NOMO-1 treated with dmso at 0.1 percent for 144 hours (cell line): ENCODE measurements around the gene NPHP4.

ENCODE experiments used
- DNase-seq: peaks from one replicate; lab custom pipeline; 2025; ENCODE audit not compliant: unreplicated experiment; lab: John Stamatoyannopoulos, UW

Gene NPHP4

GRCh38 chr1:5951846-5952410 lies 40.3 kb downstream of the NPHP4 start:
- no peak for DNase-seq

DNA sequence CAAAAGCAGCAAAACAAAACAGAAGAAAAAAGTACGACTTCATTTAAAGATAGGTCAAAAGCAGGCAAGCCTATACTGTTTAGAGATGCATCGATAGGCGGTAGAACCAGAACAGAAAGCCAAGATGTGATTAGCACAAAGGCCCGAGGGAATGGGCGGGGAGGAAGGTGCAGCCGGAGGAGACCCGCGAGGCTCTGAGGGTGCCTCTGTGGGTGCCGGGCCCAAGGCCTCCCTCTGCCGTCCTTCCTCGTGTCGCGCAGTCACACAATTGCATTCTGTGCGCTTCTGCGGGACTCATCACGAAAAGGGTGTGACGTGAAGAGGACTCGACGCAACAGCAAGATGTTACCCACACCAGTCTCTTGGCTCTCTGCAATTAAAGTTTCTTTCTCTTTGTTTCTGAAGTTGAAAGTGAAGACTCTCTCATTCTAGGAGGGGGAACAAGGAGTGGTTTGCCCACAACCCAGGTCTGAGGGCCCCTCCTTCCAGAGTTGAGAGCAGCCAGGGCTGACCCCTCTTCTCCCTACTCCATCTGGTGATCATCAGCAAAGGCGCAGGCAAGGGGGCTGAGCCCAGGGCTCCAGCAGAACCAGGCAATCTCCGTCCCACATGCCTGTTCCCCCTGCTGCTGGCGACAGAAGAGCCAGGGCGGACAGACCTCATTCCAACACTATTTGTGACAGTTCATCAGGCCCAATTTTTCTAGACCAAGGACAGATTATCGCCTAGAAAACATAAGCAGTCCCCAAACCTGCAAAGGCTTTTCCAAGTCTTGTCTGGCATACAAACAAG lies 41.0 kb downstream of the NPHP4 start:
- DNase-seq = no peak

GRCh38 chr1:5950201-5950895 lies 41.9 kb downstream of the NPHP4 start:
- no peak for DNase-seq

DNA sequence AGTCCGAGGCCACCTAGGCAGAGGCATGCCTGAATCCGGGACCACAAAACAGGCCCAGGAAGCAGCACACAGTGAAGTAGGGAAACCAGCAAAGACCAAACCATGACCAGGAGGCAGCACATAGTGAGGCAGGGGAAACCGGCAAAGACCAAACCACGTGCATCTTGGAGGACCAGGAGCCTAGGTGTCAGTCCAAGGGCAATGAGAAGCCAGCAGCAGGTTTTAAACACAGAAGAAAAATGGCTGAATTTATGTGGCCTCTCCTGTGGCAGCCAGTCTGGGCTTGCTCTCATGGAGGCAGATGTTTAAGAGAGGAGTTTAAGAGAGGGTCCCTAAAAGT lies 42.5 kb downstream of the NPHP4 start:
- no peak for DNase-seq

DNA sequence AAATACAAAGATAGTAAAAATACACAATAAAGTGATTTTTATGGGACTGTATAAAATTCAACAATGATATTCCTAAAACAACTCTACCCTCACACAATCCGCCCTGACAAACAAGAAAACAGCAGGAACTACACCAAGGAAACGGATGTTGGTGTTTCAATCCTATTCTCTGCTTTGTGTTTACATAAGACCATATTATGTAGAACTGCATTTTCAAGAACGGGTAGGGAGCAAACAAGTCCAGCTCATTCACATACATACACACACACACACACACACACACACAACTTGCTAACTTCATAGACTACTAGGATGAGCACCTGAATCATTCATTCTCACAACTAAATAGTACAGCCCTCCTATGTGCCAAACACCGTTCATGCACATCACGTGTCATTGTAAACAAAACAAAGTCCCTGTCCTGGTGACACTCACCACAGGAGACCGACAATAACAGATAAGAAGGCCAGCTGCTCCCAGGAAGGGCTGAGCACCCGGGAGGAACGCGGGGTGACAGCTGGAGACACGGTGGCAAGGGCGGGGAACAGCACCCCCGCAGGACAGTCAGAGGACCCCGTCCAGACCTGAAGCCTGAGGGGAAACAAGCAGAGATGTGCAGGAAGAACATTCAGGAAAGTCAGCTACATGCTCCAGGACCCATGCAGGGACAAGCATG lies 43.0 kb downstream of the NPHP4 start:
- no peak for DNase-seq

DNA sequence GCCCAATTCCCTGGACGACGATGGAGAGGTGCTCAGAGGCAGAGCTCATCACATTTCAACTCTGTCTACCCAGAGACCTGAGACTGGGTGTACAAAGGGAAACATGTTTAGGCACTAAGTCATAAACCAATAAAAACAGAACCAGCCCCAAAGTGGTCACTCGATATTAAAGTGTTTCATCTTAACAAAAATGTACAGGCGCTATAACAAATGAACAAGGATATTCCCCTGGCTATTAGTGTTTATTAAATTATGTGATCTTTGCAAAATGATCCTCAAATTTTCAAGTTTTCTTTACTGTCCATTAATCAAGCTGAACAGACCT lies 43.6 kb downstream of the NPHP4 start:
- DNase-seq = no peak

GRCh38 chr1:5947978-5948680 lies 44.1 kb downstream of the NPHP4 start:
- no peak for DNase-seq

GRCh38 chr1:5947071-5947821 lies 45.0 kb downstream of the NPHP4 start:
- DNase-seq = no peak

DNA sequence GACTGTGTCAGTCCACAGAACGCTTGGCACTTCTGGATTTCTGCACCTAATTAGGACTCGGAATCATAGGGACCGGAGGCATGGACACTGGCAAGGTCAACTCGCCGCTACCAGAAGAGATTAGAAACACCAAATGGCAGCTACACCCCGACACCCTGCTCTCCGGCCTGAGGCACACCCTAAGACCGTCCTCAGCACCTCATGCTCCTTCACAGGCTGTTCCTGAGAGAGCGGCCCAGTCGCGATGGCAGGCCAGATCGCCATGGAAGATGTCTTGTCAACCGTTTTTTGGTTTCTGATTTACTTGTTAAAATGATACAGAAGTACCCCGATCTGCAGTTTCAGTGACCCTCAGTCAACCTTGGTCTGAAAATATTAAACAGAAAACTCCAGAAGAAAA lies 46.8 kb downstream of the NPHP4 start:
- no peak for DNase-seq

- no peak for DNase-seq
Measured at GRCh38 chr1:5944843-5945167, 47.4 kb downstream of the NPHP4 start.

GRCh38 chr1:5944154-5944842 lies 47.9 kb downstream of the NPHP4 start:
- no peak for DNase-seq

GRCh38 chr1:5943343-5944124 lies 48.7 kb downstream of the NPHP4 start:
- no peak for DNase-seq

- no peak for DNase-seq
Measured at GRCh38 chr1:5941671-5942070, 50.6 kb downstream of the NPHP4 start.

DNA sequence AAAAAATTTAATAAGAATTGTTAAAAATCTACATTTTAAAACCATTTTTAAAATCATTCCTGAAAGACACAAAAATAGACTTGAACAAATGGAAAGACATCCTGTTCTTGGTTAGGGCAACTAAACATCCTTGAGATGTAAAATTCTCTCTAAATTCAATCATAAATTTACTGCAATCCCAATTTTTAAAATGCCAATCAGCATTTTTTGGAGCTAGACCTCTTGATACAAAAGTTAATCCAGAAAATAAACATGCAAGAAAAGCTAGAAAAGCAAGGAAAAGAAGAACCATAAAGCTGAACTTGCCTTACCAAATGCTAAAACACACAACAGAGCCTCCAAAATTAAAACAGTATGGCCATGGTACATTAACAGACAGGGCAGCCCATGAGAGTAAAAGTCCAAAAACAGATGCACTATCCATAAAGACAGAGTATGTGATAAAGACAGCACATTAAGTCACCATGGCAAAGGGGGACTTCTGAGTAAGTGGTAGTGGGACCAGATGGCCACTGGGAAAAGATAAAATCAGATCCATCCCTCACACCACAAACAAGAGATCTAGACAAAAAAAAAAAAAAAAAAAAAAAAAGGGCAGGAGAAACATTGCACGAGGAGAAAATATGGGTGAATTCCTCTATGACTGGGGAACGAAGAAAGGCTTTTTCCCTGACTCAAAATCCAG lies 51.4 kb downstream of the NPHP4 start:
- DNase-seq = no peak

GRCh38 chr1:5939271-5940170 lies 52.7 kb downstream of the NPHP4 start:
- DNase-seq = no peak

DNA sequence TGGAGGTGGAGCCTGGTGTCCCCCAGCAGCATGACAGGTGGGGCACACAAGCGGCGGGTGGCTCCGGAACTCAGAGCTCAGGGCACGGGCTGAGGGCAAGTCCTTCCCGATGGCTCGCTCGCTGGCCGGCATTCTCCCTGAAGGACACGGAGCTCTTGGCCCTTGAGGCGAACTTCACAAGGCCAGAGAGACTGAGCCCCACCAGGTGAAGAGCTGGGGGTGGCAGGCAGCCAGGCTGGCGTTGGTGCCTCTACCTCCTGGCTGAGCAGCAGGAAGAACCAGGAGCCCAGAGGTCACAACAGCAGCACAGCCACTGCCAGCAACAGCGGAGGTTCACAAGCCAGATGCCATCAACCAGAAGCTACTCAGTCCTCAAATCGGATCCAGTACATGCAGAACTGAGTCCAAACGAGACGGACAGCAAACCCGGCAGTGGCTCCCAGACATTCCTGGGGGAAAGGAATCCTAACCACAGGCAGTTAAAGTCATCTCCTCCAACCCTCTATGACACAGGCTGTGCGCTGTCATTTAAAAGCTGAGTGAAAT lies 54.1 kb downstream of the NPHP4 start:
- DNase-seq = no peak

- no peak for DNase-seq
Measured at GRCh38 chr1:5937373-5937857, 54.8 kb downstream of the NPHP4 start.
